Stimulated activated effector memory CD8-positive, alpha-beta T cell treated with anti-CD3 and anti-CD28 coated beads, Interleukin-12 subunit alpha, Interleukin-12 subunit beta, amount 100 ng/mL, for 72 hours (primary cell): Measurements from ENCODE around the gene PRR18.

Experiments used
- ATAC-seq: fragments of 150-1000 bp; cut with Tn5 transposase; 2 replicates; pipeline ENCODE4 v1.10.0; 2021
- DNase-seq, 2 donors: peaks; one replicate each; pipeline ENCODE4 v3.0.0; 2021 to 2022; ENCODE audit warnings: low spot score in 2 of 2
- H3K27ac Mint-ChIP-seq: one replicate; pipeline ENCODE4 v1.8.0; 2022; ENCODE audit warnings: mild to moderate bottlenecking, mixed read lengths
- H3K36me3 Mint-ChIP-seq: one replicate; pipeline ENCODE4 v1.8.0; 2022; ENCODE audit warnings: mild to moderate bottlenecking, mixed read lengths
- H3K4me1 Mint-ChIP-seq: one replicate; pipeline ENCODE4 v1.8.0; 2022; ENCODE audit warnings: mixed read lengths
- H3K4me3 Mint-ChIP-seq: one replicate; pipeline ENCODE4 v1.8.0; 2022; ENCODE audit warnings: mild to moderate bottlenecking, mixed read lengths
- H3K9me3 Mint-ChIP-seq: one replicate; pipeline ENCODE4 v1.8.0; 2022; ENCODE audit warnings: mixed read lengths

Gene PRR18

DNA sequence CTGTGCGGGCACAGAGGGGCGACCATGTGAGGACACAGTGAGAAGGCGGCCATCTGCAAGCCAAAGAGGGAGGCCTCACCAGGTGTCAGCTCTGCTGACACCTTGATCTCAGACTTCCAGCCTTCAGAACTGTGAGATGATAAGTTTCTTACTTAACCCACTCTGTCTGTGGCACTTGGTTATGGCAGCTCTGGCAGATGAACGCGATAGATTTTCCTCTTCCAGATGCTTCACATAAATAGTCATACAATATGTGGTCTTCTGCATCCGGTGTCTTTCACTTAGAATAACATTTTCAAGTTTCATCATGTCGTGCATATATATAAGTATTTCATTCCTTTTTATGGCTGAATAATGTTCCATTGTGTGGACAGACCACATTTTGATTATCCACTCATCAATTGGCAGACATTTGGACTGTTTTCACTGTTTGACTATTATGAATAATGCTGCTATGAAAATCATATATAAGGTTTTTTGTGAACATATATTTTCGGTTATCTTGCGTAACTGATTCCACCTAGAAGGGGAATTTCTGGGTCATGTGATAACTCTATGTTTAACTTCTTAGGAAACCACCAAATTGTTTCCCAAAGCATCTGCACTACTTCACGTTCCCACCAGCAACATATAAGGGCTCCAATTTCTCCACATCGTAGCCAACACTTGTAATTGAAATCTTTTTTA lies 30.2 kb downstream of the PRR18 start:
- Mint-ChIP-seq H3K9me3 (no peaks in the 10 kb centered on the region), H3K4me1 (peaks cover 5% of the 10 kb centered on the region), H3K4me3 (no peak overlapping the region), H3K27ac (no peak overlapping the region), H3K36me3 (no peaks in the 10 kb centered on the region)
- no peak for ATAC-seq
- no peak for DNase-seq

- no peak overlapping the region for H3K27ac Mint-ChIP-seq
- ATAC-seq (no peak), DNase-seq (no peak)
- no peaks in the 10 kb centered on the region for H3K9me3 Mint-ChIP-seq
- no peaks in the 10 kb centered on the region for H3K36me3 Mint-ChIP-seq
- peaks cover 5% of the 10 kb centered on the region for H3K4me1 Mint-ChIP-seq
- no peak overlapping the region for H3K4me3 Mint-ChIP-seq
Observed at GRCh38 chr6:166277018-166277417, 31.2 kb downstream of the PRR18 start.

DNA sequence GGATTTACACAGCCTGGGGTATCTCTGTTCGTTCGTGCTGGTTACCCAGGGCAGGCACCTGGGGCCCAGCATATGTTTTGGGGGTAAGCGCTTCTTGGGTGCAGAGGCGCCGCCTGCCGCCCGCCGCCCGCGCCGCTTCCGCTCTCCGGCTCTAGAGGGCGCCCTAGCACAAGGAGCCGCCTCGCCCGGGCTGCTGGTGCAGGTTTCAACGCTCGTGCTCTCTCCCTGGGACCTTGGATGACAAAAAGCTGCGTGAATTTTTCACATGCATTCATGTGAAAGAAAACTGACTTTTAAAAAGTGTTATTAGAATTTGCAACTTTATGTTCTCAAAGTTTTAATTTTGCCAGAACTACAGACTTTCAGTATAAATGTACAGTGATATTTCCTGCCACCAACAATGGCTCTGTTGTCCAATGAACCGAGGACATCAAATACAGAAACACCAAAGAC lies 32.5 kb downstream of the PRR18 start:
- no peaks in the 10 kb centered on the region for H3K9me3 Mint-ChIP-seq
- H3K4me1 Mint-ChIP-seq = peaks cover 5% of the 10 kb centered on the region
- peak overlapping the region; percentile 37 for H3K27ac Mint-ChIP-seq
- ATAC-seq = peak; percentile 88
- no peaks in the 10 kb centered on the region for H3K36me3 Mint-ChIP-seq
- no peak overlapping the region for H3K4me3 Mint-ChIP-seq
- peak; percentile 93 to 97 for DNase-seq

- no peak overlapping the region for H3K27ac Mint-ChIP-seq
- H3K9me3 Mint-ChIP-seq = no peaks in the 10 kb centered on the region
- DNase-seq (no peak), ATAC-seq (no peak)
- peaks cover 5% of the 10 kb centered on the region for H3K4me1 Mint-ChIP-seq
- no peak overlapping the region for H3K4me3 Mint-ChIP-seq
- H3K36me3 Mint-ChIP-seq = no peaks in the 10 kb centered on the region
Observed at GRCh38 chr6:166274739-166275370, 33.3 kb downstream of the PRR18 start.

- no peaks in the 10 kb centered on the region for H3K36me3 Mint-ChIP-seq
- H3K9me3 Mint-ChIP-seq = no peaks in the 10 kb centered on the region
- DNase-seq = no peak
Observed at GRCh38 chr6:166274163-166274562, 34.0 kb downstream of the PRR18 start.

DNA sequence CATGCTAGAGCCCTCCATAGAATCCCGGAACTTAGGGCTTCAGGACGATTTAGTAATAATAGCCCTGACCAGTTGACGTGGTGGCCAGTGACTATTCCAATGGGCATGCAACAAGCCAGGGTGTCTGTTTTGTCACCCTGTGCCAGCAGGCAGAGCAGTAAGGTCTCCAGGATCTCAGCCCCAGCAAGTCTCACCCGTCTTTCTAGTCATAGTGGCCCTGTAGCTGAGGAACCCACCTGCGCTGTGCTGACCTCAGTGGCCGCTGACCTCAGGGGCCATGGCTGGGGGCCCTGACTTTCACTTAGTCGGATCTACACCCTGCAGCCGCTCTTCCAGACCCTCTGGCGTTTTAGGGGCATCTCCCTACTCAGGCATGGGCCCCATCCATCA lies 36.8 kb downstream of the PRR18 start:
- DNase-seq (no peak), ATAC-seq (no peak)
- Mint-ChIP-seq H3K36me3 (no peaks in the 10 kb centered on the region), H3K4me1 (peaks cover 5% of the 10 kb centered on the region), H3K27ac (no peak overlapping the region), H3K9me3 (no peaks in the 10 kb centered on the region), H3K4me3 (no peak overlapping the region)

More at GRCh38 chr6:166274163-166274562, 34.0 kb downstream of the PRR18 start:
- no peak overlapping the region for H3K4me3 Mint-ChIP-seq
- no peak for ATAC-seq
- H3K27ac Mint-ChIP-seq = no peak overlapping the region
- peaks cover 5% of the 10 kb centered on the region for H3K4me1 Mint-ChIP-seq

- Mint-ChIP-seq H3K4me1 (peaks cover 5% of the 10 kb centered on the region), H3K4me3 (no peak overlapping the region), H3K9me3 (no peaks in the 10 kb centered on the region), H3K36me3 (no peaks in the 10 kb centered on the region), H3K27ac (no peak overlapping the region)
- DNase-seq (no peak), ATAC-seq (no peak)
Observed at GRCh38 chr6:166270706-166271375, 37.4 kb downstream of the PRR18 start.

GRCh38 chr6:166269301-166270039 lies 38.7 kb downstream of the PRR18 start:
- peak in 1 of 2 donors; percentile 6 for DNase-seq
- no peak overlapping the region for H3K4me3 Mint-ChIP-seq
- no peaks in the 10 kb centered on the region for H3K9me3 Mint-ChIP-seq
- H3K36me3 Mint-ChIP-seq = no peaks in the 10 kb centered on the region
- ATAC-seq = no peak
- H3K4me1 Mint-ChIP-seq = no peaks in the 10 kb centered on the region
- no peak overlapping the region for H3K27ac Mint-ChIP-seq

DNA sequence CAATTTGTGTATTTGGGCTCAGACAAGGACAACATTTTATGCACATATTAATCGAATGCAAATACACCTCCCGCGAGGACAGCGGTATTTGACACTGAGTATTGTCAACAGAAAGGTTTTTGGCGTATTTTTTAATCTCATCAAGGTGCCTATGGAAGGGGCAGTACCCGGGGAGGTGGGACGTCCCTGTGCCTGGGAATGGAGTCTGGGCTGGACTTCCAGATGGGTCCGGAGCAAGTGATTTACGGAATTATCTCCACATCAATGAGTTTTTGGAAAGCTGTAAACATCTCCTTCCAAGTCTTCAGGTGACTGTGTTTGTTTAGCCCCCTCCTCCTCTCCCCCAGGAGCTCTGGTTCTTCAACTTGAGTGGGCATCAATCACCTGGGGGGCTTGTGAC lies 39.8 kb downstream of the PRR18 start:
- H3K4me1 Mint-ChIP-seq = no peaks in the 10 kb centered on the region
- no peaks in the 10 kb centered on the region for H3K9me3 Mint-ChIP-seq
- no peak overlapping the region for H3K27ac Mint-ChIP-seq
- H3K36me3 Mint-ChIP-seq = no peaks in the 10 kb centered on the region
- ATAC-seq (no peak), DNase-seq (peak in 1 of 2 donors; percentile 23)
- H3K4me3 Mint-ChIP-seq = no peak overlapping the region

GRCh38 chr6:166267526-166267925 lies 40.7 kb downstream of the PRR18 start:
- ATAC-seq = no peak
- no peaks in the 10 kb centered on the region for H3K9me3 Mint-ChIP-seq
- H3K4me1 Mint-ChIP-seq = no peaks in the 10 kb centered on the region
- peak in 1 of 2 donors; percentile 7 for DNase-seq
- H3K4me3 Mint-ChIP-seq = no peak overlapping the region
- no peak overlapping the region for H3K27ac Mint-ChIP-seq
- H3K36me3 Mint-ChIP-seq = no peaks in the 10 kb centered on the region

- no peak overlapping the region for H3K4me3 Mint-ChIP-seq
- DNase-seq (no peak), ATAC-seq (no peak)
- no peaks in the 10 kb centered on the region for H3K9me3 Mint-ChIP-seq
- no peaks in the 10 kb centered on the region for H3K4me1 Mint-ChIP-seq
- H3K27ac Mint-ChIP-seq = no peak overlapping the region
- H3K36me3 Mint-ChIP-seq = no peaks in the 10 kb centered on the region
Observed at GRCh38 chr6:166266336-166266735, 41.9 kb downstream of the PRR18 start.

- H3K9me3 Mint-ChIP-seq = no peaks in the 10 kb centered on the region
- ATAC-seq = no peak
- peaks cover 20% of the 10 kb centered on the region for H3K4me1 Mint-ChIP-seq
- DNase-seq = no peak
- no peak overlapping the region for H3K27ac Mint-ChIP-seq
- H3K36me3 Mint-ChIP-seq = no peaks in the 10 kb centered on the region
- no peak overlapping the region for H3K4me3 Mint-ChIP-seq
Observed at GRCh38 chr6:166262743-166263515, 45.3 kb downstream of the PRR18 start.

DNA sequence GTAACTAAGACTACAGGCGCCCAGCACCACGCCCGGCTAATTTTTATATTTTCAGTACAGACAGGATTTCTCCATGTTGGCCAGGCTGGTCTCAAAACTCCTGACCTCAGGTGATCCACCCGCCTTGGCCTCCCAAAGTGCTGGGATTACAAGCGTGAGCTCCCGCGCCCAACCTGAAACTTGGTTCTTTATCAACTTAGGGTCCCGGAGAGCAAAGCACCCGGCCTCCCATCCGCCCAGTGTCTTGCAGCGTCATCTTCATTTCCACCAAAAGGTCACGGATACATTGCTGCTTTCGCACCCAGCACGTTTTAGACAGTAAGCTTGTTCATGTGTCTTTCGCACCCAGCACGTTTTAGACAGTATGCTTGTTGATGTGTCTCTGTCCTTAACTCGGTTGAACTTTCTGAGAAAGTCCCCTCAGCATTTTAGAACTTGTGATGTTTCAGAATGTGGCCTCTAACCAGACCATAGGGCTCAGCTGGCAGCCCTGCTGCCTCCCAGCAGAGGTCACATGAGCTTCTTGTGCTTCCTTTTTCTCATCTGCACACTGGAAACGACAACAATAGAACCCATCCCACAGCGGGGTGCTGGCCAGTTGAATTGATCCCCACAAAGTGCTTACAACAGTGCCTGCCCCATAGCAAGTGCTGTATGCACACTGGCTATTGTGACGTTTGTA lies 48.8 kb downstream of the PRR18 start:
- Mint-ChIP-seq H3K36me3 (no peaks in the 10 kb centered on the region), H3K9me3 (no peaks in the 10 kb centered on the region), H3K27ac (peak overlapping the region; percentile 71), H3K4me1 (peaks cover 28% of the 10 kb centered on the region), H3K4me3 (peak overlapping the region; percentile 64)
- peak; percentile 27 for ATAC-seq
- DNase-seq = no peak

DNA sequence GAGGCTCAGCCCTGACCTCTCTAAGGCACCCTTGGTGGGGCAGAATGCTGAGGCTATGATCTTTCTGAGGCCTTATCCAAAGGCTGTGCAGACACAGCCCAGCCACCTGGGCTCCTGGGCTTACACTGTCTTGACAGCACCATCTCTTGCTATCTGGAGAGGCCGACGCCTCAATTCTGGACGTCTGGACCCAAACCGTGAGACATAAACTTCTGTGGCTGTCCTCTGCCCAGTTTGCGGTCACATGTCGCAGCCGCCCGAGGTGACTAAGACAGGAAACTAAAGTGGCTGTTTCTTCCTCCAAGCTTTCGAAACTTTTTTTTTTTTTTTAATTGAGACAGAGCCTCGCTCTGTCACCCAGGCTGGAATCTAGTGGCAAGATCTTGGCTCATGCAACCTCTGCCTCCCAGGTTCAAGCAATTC lies 49.3 kb downstream of the PRR18 start:
- H3K4me3 Mint-ChIP-seq = peak overlapping the region; percentile 64
- no peak for DNase-seq
- peak overlapping the region; percentile 71 for H3K27ac Mint-ChIP-seq

More for the DNA sequence above, 49.3 kb downstream of the PRR18 start:
- peak; percentile 81 for ATAC-seq
- H3K36me3 Mint-ChIP-seq = no peaks in the 10 kb centered on the region
- peaks cover 28% of the 10 kb centered on the region for H3K4me1 Mint-ChIP-seq
- H3K9me3 Mint-ChIP-seq = no peaks in the 10 kb centered on the region
